GM19193 (cell line): ENCODE measurements around the gene FGR.

ENCODE experiments used
- POLR2A ChIP-seq: IDR thresholded peaks from 4 replicates; pipeline ENCODE4 v1.6.1; 2011; ENCODE audit not compliant: insufficient read depth, insufficient read length; ENCODE audit errors: extremely low read depth

FGR gene

DNA sequence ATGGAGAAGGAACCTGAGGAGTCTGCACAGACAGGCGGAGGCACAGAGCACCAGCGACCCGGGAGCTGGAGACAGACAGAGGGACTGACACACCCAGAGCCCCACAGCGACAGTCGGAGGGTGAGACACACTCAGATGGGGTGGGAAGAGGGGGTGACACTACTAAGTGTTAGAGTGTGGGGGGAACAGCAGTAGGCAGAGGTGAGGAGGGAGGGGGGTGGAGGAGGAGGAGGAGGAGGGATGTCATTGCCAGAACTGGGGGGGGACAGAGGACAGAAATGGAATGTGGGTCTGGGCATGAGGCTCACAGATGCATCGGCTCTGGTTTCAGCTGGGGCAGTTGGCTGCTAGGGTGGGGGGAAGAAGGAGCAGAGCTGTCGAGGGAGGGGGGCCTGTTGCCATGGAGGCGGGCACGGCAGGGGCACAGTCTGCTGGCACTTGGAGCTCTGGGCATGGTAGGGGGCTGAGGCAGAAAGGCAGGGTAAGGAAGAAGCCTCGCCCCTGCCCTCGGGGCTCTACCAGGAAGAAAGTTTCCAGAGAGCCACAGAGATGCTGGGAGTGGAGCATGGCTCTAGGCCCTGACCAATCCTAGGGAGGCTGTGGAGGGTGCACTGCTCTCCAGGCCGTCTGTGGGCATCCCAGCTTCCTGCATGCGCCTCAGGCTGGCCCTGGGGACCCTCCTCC lies 68.4 kb downstream of the FGR start:
- no peak for TF ChIP-seq POLR2A

DNA sequence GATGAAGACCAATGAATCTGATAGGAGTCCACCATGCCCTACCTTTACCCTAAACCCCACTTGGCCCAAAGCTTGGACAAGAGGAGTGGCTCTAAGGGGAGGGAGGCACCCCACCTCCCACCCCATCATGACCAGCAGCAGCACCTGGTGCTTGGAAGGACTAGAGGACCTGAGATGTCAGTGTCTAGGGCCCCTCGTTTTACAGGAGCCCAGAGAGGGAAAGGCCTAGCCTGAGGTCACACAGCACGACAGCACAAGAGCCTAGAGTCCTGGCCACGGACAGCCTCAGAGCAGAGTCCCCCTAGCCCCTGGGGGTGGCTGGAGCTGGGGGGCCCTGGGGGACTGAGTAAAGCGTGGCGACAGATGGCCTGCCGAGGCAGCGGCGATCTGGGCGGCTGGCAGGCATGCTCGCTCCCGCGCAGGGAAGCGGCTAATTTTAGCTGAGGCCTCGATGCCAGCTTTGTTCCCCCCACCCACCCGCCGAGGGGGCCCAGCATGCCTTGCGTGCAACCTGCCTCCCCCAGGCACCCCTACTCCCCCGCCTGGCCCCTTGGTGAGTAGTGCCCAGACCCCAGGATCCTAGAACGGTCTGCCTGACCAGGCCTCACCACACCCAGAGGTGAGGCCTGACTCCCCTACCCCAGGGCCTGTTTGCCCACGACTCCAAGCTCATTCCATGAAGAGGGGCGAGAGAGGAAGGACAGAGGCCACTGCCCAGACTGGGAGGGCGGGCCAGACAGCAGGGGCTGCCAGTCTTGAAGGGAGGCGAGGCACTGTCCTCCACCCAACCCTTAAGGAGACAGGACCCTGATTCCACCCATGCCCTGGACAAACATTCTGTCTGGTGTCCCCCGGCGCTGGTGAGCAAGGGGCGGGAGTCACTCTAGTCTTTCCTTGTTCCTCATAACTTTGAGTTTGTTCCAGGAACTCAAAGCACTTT lies 70.0 kb downstream of the FGR start:
- no peak for TF ChIP-seq POLR2A

- TF ChIP-seq POLR2A, result no peak
Measured at GRCh38 chr1:27563591-27564471, 71.2 kb downstream of the FGR start.

DNA sequence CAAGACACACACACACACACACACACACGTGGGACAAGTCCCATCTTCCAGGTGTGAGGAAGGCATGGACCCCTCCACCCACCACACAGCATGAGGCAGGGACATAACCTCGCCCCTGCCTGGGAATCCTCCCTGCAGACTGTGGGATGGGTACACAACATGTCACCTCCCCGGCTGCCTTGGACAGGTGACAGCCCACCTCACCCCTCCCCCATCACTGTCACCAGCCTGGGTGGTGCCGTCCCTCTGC lies 71.7 kb downstream of the FGR start:
- TF ChIP-seq POLR2A, result no peak

GRCh38 chr1:27562534-27563340 lies 72.2 kb downstream of the FGR start:
- no peak for TF ChIP-seq POLR2A
